NCI-H187 treated with DMSO at 0.1 percent for 48 hours (cell line): ENCODE results near the gene SLC12A9.
"Not testable (repeated sequence)": the region's sequence is repeated elsewhere in the genome, so short reads cannot be mapped to it uniquely, and the experiment has no call there.

Source experiments
- DNase-seq: peaks from one replicate; lab custom pipeline; 2025; lab: John Stamatoyannopoulos, UW

Gene SLC12A9

DNA sequence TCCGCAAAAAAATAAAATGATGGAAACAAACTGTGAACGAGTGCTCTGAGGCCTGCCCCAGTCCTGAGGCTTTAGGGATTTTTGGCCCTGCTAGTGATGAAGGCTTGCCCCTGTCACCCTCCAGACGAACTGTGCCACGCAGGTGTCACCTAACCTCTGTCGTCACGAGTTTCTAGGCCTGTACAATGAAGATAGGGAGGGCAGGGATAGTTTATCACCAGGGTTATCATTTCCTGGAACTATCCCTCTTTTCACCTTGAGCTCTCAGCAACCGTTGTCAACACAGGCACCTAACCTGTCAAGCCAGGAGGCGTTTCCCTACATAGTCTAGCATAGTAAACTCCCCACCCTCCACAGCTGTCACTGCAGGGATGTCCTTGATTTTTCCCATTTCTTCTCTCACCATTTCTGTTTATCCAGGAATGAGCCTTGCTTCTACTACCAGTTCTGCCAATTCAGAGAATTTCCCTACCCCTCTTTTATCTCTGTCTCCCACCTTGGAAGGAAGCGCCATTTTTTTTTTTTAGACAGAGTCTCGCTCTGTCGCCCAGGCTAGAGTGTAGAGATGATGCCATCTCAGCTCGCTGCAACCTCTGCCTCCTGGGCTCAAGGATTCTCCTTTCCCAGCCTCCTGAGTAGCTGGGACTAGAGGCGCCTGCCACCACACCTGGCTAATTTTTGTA lies 45.4 kb downstream of the SLC12A9 start:
- no peak for DNase-seq

DNA sequence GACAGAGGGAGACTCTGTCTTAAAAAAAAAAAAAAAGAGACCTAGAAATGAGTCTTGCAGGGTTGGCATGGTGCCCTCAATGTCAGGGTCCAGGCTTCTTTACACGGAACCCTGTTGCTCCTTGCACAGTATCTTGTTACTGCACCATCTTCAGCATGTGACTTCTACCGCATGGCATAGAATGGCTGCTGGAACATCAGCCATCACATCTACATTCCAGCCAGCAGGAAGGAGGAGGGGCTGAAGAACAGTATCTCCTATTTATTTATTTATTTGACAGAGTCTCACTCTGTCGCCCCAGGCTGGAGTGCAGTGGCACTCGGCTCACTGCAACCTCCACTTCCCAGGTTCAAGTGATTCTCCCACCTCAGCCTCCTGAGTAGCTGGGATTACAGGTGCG lies 46.9 kb downstream of the SLC12A9 start:
- DNase-seq, result no peak

DNA sequence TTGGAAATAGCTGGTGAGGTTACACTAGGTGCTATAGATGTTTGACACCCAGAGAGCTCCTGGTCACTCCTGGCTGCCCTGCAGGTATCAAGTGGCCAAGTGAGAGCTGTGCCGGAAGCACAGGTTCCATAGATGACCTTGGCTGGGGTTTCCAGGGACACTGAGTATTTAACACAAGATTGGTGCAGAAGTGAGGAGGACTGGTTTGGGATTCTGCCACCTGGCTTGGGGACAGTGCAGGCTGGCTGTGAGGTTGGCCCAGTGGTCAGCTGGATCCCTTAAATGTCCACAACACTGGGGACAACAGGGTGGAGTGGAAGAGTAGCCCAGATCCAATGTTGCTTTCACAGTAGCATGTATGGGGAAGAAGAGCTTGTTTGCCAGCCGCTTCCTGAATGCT lies 48.5 kb downstream of the SLC12A9 start:
- no peak for DNase-seq

DNA sequence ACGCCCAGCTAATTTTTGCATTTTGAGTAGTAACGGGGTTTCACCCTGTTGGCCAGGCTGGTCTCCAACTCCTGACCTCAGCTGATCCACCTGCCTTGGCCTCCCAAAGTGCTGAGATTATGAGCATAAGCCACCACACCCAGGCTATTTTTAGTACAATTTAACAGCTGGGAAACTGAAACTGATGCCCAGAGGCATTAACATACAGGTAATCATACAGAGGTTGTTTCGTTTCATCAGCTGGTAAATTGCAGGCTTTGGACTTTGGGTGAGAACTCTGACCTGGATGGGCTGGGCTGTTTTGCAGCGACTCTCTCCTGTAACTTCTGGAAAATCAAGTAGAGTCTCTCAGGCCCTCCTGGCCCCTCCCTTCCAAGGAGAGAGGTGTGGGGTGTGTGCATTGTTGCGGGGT lies 49.4 kb downstream of the SLC12A9 start:
- no peak for DNase-seq

DNA sequence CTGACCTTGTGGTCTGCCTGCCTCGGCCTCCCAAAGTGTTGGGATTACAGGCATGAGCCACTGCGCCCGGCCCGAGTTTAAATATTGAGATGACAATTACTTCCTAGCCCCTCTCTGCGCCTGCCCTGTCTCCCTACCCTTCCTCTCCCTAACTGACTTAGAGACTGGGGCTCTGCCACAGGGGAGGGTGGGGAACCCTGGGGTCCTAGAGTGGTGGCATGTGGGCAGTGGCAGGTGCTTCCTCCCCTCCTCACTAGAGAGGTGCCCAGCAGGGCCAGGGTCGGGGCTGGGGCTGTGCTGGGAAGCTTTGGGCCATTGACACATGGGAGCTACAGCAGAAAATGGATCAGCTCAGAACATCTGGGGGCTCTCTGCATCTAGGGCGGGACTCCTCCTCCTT lies 50.1 kb downstream of the SLC12A9 start:
- DNase-seq, result no peak

DNA sequence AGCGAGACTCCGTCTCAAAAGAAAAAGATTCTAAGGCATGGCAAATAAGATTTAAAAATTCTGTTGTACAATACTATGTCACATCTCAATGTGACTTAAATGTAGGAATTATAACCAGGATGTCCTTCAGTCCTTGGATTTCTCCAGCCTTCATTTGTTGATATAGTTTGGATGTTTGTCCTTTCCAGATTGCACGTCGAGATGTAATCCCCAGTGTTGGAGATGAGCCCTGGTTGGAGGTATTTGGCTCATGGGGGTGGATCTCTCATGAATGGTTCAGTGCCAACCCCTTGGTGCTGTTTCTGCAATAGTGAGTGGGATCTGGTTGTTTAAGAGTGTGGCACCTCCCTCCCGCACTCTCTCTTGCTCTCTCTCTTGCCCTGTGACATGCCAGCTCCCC lies 56.0 kb downstream of the SLC12A9 start:
- no peak for DNase-seq

DNA sequence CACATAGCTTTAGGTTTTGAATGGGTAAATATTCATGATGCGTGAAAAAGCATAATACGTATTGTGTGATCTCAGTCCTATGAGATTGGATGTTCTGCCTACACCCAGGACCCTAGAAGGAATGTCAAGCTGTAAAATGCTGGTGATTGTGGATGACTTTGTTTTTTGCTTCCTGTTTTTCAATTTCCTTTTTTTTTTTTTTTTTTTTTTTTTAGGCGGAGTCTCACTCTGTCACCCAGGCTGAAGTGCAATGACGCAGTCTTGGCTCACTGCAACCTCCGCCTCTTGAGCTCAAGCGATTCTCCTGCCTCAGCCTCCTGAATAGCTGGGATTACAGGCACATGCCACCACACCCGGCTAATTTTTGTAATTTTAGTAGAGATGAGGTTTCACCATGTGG lies 57.9 kb downstream of the SLC12A9 start:
- not testable (repeated sequence) for DNase-seq

DNA sequence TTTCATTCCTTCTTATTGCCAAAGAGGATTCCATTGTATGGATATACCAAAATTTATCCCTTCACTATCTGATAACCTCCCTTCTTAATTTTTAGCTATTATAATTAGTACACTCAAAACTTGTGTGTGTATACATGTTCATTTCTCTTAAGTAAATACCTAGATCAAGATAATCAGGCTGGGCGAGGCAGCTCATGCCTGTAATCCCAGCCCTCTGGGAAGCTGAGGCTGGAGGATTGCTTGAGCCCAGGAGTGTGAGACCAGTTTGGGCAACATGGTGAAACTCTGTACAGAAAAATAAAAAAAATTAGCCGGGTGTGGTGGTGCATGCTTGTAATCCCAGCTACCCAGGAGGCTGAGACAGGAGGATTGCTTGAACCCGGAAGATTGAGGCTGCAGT lies 59.0 kb downstream of the SLC12A9 start:
- DNase-seq, result no peak

DNA sequence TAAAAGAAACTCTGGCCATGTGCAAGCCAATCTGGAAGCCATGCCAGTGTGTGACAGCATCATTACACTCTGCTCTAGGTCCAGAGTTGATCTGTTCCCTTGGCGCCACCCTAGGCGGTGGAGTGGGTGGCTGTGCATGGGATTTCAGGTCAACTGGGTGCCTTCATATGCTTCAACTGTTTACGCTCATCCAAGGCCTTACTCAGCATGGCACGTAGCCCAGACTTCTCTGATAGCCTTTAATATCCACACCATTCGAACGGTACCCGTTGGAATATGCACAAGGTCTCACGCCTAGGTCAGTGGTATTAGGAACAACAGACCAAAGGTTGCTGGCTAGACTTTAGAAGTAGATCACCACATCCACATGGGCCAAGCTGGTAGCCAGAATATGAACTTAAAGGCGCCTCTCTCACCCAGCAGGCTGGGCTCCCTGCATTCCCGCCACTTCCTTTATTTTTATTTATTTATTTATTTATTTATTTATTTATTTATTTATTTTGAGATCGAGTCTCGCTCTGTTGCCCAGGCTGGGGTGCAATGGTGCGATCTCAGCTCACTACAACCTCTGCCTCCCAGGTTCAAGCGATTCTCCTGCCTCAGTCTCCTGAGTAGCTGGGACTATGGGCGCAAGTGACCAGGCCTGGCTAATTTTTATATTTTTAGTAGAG lies 61.8 kb downstream of the SLC12A9 start:
- no peak for DNase-seq

DNA sequence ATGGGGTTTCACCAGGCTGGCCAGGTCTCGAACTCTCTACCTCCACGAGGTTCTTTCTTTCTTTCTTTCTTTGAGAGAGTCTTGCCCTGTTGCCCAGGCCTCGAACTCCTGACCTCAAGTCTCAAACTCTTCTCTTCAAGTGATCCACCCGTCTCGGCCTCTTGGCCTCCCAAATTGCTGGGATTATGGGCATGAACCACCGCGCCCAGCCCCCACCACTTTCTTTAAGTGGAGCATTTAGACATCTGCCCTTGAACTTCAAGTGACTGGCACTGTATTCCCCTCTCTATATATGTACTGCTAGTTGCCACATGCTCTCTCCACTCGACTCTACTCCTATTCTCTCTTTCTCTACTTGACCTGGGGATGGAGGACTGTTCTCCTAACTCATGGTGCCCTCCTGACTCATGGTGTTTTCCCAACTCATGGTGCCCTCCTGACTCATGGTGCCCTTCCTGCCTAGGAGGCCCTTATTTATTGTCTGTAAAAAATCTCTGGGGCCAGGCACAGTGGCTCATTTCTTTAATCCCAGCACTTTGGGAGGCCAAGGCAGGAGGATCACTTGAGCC lies 62.5 kb downstream of the SLC12A9 start:
- DNase-seq, result no peak
